Endometrium (tissue), 2 donors: ENCODE results near the gene NUP93.
"Not testable (repeated sequence)": the region's sequence is repeated elsewhere in the genome, so short reads cannot be mapped to it uniquely, and the experiment has no call there.

Experiments
- FAIRE-seq: peaks from 2 replicates; lab custom pipeline; 2012; peaks lifted over from hg19 to GRCh38; lab: Jason Lieb, UNC
- donor health status: control.
- donor health status: control.

Gene NUP93

GRCh38 chr16:56849690-56850680 lies 120.1 kb downstream of the NUP93 start:
- no peak for FAIRE-seq

GRCh38 chr16:56851671-56852400 lies 121.9 kb downstream of the NUP93 start:
- FAIRE-seq = no peak

GRCh38 chr16:56852401-56852730 lies 122.4 kb downstream of the NUP93 start:
- FAIRE-seq = no peak

GRCh38 chr16:56852968-56853367 lies 123.0 kb downstream of the NUP93 start:
- no peak for FAIRE-seq

- no peak for FAIRE-seq
Measured at GRCh38 chr16:56855201-56855600, 125.3 kb downstream of the NUP93 start.

- FAIRE-seq = no peak
Measured at GRCh38 chr16:56855946-56856345, 126.0 kb downstream of the NUP93 start.

- FAIRE-seq = no peak
Measured at GRCh38 chr16:56856876-56857447, 127.0 kb downstream of the NUP93 start.

GRCh38 chr16:56858374-56858773 lies 128.4 kb downstream of the NUP93 start:
- no peak for FAIRE-seq

GRCh38 chr16:56859636-56860035 lies 129.7 kb downstream of the NUP93 start:
- no peak for FAIRE-seq

GRCh38 chr16:56860226-56861020 lies 130.5 kb downstream of the NUP93 start:
- no peak for FAIRE-seq

- no peak for FAIRE-seq
Measured at GRCh38 chr16:56861092-56861610, 131.2 kb downstream of the NUP93 start.

GRCh38 chr16:56861756-56862155 lies 131.8 kb downstream of the NUP93 start:
- FAIRE-seq = no peak

- no peak for FAIRE-seq
Measured at GRCh38 chr16:56862776-56863175, 132.8 kb downstream of the NUP93 start.

- FAIRE-seq = no peak
Measured at GRCh38 chr16:56864960-56865359, 135.0 kb downstream of the NUP93 start, which contains the start of gene SLC12A3. Gene SLC12A3, plus strand, starts transcription at chr16:56865207. Its CDS starts 29 bp downstream, at chr16:56865236.

- FAIRE-seq = no peak
Measured at GRCh38 chr16:56865394-56866062, 135.6 kb downstream of the NUP93 start.

GRCh38 chr16:56866955-56867830 lies 137.3 kb downstream of the NUP93 start:
- FAIRE-seq = peak; percentile 54

- no peak for FAIRE-seq
Measured at GRCh38 chr16:56868175-56868574, 138.2 kb downstream of the NUP93 start.

GRCh38 chr16:56868766-56869165 lies 138.8 kb downstream of the NUP93 start:
- FAIRE-seq = not testable (repeated sequence)

- no peak for FAIRE-seq
Measured at GRCh38 chr16:56869513-56870275, 139.8 kb downstream of the NUP93 start.
